Measurements from ENCODE around the gene GSTP1.
"Not testable (repeated sequence)": the region's sequence is repeated elsewhere in the genome, so short reads cannot be mapped to it uniquely, and the experiment has no call there.

The GSTP1 gene

DNA sequence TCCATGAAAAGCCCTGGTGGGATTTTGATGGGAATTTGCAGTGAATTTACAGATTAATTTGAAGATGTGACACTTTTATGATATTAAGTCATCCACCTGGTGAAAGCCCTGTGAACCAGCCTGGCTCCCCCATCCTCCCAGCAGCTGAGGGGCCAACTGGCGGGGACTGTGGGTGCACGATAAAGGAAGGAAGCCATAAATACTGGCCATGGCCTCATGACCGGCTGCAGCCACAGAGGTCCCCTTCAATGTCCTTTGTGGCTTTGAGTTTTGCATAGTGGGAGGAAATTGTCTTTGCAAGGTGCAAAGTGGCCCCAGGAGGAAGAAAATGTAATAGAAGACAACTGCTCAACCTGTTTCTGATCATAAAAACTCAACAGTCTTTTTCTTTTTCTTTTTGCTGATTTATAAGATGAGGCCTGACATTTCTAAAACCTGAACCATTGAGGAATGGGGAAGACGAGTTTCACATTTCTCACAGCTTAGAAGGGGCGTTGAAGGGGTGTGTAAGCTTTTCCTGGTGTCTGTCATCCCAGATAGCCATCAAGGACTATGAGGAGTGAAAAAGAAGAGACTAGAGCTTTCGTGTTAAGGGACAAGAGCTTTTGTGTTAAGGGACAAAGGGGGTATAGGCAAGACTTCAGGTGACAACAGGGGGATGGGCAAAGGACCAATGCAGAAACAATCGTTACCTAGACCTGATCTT is 16.9 kb downstream of the GSTP1 start:
- DNase-seq, result no peak

DNA sequence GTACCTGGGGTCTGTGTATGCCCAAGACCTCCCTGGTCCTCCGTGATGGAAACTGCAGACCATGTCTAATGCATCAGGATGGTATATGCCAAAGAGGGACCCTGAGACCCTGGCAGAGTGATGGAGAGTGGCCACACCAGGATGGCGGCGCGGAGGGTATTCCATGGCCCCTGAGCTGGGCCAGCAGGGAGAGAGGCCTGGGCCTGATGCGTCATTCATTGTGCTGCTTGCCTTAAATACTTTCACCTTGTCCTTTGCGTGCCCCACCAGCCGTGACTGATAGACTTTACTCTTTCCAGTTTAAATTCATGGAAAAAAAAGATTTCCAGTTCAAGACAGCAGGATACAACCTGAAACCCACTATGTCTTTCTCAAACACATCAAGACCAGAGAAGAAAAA is 17.5 kb downstream of the GSTP1 start:
- DNase-seq, result no peak

DNA sequence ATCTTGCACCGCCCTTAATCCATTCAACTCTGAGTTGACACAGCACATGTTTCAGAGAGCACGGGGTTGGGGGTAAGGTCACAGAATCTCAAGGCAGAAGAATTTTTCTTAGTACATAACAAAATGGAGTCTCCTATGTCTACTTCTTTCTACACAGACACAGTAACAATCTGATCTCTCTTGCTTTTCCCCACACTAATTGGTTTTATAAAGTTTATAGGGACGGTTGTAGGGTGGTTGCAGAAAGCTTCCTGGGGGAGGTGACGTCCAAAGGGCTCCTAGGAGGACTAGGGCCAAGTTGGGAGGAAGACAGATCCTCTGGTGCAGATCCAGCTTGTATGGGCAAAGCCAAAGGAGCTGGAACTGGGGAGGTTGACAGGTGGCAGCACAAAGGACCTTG is 20.5 kb downstream of the GSTP1 start:
- DNase-seq, result not testable (repeated sequence)

DNA sequence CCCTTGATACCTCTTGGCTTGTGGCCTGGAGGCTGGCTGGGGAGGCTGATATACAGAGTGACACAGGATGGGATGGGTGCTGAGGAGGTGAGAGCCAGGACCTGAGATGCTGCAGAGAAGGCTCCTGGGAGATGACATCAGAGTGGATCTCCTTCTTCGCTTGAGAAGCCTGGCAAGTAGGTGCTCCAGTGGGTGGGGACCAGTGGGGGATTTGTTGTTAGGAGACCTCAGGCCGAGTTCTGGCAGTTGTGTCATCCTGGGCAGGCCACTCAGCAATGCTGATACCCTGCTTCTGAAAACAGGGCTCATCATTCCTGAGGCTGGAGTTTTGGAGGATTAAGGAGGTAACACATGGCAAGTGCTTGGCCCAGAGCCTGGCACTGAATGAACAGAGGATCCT is 21.2 kb downstream of the GSTP1 start:
- no peak for DNase-seq

DNA sequence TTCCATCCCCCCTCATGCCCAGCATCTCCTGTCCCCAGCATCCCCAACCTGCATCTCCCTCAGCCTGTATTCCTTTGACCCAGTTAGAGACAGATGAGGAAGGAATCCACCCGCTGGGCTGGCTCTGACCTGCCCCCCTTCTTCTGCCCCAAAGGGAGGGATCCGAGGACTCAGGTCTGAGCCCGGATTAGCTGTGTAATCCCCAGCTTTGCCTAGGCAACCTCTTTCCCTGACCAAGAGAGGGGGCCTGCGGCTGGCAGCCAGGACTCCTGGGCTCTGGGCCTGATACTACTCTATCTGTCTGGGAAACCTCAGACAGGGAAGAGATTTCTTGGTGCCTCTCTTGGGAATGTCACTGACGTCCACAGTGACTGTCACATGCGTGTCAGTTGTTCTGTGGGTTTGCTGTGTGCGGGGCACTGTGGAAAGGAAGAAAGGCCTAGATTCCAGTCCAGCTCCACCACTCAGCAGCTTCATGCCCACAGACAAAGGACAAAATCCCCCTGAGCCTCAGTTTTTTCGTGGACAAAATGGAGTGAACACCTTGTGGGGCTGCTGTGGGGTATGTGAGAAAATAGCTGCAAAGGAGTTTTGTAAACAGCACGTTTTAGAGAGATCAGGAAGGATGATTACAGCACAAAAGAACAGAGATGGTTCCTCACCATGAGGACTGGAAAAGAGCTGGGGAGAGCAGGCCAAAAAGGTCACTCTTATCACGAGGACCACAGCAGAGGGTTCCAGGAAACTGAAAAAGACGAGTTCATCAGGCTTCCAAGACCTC is 21.8 kb downstream of the GSTP1 start:
- DNase-seq, result no peak

DNA sequence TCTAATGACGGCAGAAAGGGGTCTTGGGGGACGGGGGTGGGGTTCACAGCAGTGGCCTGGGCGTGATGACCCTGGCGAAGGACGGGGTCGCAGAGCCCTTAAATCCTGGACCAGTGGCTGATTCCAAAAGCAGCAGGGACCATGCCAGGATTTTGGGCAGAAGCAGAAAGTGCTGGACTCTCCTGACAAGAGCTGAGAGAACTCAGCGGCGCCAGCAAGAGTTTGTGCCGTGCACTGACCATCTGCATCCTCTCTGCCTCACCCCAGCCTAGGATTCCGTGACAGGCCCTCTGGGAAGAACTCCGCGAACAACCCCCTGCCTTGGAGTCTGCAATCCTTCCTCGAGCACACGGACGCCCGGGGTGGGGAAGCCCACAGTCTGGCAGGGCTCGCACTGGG is 22.5 kb downstream of the GSTP1 start:
- DNase-seq, result no peak

DNA sequence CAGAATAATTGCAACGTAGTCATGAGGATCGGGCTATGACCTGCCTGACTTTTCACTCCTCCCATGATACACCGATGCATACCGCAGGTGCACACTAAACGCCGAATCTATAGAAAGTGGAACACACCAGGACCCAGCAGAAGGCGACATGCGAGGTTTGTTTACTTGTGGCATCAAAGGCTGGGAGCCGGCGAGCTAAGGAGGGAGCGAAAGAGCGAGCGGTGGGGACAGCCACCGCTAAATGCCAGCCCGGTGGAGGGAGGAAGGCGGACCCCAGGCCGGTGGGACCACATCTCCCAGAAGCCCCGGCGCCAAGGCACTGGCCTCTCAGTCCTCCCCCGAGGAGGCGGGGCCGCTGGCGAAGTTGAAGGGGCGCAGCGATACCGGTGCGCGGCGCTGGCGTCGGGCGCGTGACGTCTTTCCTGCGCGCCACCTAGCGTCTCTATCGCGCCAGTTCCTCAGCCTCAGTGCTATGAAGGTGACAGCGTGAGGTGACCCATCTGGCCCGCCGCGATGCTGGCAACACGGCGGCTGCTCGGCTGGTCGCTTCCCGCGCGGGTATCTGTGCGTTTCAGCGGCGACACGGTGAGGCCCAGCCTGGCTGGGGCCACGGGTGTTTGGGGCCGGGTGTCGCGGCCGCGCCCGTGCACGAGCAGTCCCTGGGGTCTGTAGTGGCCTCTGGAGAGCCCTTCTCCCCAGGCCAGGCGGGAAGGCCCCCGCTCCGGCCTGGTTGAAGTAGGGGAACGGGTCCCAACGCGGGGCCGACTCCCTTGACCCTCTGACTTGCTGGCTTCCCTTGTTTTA is 23.1 kb downstream of the GSTP1 start, which contains the start of gene NDUFV1:
TSS of gene NDUFV1 (plus strand) at position 445 of the 804 bp plus-strand sequence. CDS start at position 514, 69 bp downstream.
- peak; percentile 96 for DNase-seq

DNA sequence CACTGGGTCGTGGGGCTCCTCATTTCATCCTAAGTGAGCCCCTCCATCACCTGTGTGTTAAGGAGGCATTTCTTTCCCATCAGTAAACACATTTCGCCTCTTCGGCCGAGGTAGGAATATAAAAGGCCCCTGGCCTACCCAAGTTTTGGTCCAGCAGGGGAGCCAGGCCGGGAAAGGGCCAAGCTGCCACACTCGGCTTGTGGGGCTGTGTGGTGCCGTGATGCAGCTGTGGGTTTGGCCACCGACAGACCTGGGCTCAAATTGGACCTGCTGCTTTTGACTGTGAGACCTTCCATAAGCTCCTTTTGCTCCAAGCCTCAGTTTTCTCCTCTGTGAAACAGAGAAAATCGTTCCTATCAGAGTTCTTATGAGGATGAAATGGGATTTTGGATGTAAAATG is 23.9 kb downstream of the GSTP1 start:
- DNase-seq, result no peak

DNA sequence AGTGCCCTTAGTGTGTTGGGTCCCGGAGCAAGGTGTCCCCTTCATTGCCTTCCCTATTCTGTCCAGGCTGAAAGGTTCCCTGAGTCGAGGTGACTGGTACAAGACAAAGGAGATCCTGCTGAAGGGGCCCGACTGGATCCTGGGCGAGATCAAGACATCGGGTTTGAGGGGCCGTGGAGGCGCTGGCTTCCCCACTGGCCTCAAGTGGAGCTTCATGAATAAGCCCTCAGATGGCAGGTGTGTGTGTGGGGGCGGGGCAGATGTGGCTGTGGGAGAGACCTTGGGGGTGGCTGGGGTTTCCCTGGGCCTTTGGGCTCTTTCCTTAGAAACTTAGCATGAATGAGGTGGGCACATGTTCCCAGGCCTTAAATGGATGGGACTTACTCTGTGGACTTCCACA is 24.9 kb downstream of the GSTP1 start:
- no peak for DNase-seq

DNA sequence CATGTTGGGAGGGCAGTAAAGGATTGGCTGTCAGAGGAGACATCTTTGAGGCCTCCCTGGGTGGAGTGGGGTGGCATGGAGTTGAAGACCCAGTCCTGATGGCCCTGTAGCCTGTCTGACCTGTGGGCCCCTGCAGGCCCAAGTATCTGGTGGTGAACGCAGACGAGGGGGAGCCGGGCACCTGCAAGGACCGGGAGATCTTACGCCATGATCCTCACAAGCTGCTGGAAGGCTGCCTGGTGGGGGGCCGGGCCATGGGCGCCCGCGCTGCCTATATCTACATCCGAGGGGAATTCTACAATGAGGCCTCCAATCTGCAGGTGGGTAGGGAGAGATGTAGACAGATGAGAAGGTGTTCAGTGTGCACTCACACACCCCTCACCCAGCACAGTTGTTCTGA is 25.7 kb downstream of the GSTP1 start:
- DNase-seq, result no peak

DNA sequence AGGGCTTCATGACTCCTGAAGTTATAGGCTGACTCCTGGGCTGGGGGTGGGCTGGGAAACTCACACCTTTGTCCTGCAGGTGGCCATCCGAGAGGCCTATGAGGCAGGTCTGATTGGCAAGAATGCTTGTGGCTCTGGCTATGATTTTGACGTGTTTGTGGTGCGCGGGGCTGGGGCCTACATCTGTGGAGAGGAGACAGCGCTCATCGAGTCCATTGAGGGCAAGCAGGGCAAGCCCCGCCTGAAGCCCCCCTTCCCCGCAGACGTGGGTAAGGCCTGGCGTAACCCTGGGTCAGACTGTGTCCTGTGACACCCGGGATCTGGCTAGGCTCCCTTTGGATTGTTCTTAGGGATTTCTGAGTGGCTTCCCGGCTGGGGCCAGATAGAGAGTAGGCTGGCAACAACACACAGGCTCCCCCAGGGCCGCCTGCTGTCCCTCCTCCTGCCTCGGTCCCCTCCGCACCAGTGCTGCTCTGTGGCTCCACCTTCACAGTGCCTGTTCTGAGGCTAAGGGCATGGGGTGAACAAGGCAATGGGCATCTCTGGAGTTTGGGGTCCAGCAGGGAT is 26.8 kb downstream of the GSTP1 start:
- DNase-seq, result no peak

DNA sequence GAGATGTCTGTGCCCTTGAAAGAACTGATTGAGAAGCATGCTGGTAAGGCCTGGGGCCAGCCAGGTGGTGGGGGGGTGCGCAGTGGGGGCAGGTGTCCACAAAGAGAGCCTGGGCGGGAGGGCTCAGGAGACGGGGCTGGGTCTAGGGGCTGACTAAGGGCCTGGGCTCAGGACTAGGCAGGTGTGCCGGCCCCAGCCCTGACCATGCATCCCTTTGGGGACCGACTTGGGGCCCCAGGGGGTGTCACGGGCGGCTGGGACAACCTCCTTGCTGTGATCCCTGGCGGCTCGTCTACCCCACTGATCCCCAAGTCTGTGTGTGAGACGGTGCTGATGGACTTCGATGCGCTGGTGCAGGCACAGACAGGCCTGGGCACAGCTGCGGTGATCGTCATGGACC is 27.6 kb downstream of the GSTP1 start:
- no peak for DNase-seq

DNA sequence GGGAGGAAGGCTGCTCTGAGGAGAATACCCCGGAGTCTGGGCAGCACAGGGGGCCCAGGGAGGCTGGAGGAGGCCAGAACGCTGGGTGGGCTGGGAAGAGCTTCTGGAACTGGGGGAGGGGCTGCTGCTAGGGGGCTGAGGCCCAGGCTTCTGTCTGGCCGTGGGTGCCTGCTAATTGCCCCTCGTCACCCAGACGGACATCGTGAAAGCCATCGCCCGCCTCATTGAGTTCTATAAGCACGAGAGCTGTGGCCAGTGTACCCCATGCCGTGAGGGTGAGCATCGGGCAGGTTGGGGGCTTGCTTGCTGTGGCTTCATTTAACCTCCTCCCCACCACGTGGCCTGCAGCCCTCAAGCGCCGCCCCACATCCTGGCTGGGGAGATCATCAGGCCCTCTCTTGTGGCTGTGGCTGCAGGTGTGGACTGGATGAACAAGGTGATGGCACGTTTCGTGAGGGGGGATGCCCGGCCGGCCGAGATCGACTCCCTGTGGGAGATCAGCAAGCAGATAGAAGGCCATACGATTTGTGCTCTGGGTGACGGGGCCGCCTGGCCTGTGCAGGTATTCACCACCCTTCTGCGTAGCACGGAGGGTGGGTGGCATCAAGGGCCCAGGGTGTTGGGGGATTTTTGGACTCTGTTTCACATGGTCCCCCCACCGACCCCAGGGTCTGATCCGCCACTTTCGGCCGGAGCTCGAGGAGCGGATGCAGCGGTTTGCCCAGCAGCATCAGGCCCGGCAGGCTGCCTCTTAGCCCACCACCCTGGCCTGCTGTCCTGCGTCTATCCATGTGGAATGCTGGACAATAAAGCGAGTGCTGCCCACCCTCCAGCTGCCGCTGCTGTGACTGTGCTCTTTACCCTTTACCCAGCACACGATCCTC is 28.3 kb downstream of the GSTP1 start:
- no peak for DNase-seq

DNA sequence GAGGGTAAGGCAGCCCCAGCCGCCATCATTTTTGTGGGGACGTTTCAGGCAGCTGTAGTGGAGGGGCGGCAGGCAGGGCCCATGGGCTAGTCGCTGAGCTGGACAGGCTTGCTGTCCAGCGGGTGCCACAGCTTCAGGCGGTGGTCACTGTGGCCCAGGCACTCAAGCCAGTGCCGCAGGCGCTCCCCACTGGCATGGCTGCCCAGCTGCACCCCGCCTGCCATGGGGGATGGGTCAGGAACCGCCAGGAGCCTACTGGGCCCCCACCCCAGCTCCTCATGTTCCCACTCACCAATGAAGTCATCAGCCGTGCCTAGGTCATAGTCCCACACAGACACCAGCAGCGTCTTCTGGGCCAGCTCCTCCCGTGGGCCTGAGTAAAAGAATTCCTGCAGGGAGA is 29.1 kb downstream of the GSTP1 start:
- DNase-seq, result no peak

DNA sequence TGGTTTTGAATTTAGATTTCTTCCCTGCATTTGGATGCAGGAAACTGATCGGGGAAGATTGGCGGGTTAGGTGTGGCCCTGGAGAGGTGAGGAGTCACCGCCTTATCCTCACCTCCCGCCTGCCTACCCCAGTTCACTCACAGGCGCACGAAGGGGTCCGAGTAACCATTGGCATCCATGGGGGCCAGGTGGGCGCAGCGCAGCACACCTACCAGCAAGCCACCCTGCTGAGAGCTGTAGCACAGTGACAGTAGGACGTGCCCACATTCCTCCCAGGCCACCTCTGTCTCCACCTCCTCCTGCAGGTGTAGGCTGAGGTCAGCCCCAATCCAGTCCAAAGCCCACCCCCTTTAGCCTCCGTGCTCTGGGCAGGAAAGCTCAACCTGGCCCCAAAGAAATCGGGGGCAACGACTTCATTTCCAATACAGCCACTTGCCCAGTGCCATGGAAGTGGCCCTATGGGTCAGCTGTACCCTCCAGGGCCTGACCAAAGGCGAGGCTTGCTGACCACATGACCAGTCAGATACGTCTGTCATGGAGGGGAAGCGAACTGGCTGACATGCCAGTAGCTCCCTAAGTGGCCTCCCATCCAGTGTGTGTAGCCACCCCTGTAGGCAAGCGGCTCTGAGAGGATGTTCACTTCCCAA is 29.8 kb downstream of the GSTP1 start:
- no peak for DNase-seq

DNA sequence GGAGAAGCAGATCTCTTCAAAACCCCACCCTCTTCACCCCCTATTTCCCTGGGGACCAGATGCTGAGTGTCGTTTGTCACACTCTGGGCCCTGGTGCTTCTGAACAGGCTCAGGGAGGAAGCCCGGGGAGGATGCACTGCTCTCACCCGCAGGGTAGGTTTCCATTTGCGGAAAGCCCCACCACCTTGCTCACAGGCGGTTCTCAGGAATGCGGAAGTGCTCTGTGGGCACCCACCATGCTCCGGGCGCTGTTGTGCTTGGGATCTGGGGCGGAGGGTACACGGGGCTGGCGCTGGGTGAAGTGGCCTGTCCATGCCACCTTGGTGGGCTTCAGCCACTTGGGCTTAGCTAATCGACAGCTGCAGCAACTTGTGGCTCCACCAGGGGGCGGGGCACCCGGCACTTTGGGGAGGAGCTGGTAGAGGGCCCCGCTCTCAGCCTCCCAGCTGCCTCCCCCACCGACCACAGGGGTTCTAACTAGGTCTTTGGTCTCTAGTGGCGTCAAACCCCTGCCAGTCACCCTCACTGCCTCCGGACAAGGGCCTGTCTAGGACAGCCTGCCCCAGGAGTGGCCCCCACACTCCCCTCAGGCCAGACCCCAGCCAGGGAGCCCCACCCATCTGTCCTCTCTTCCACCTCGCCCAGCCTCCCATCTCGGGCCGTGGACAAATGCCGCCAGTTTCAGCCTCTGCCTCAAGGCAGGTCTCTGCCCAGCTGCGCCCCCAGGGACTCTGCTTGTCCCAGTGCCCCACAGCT is 30.5 kb downstream of the GSTP1 start:
- DNase-seq, result peak; percentile 31

DNA sequence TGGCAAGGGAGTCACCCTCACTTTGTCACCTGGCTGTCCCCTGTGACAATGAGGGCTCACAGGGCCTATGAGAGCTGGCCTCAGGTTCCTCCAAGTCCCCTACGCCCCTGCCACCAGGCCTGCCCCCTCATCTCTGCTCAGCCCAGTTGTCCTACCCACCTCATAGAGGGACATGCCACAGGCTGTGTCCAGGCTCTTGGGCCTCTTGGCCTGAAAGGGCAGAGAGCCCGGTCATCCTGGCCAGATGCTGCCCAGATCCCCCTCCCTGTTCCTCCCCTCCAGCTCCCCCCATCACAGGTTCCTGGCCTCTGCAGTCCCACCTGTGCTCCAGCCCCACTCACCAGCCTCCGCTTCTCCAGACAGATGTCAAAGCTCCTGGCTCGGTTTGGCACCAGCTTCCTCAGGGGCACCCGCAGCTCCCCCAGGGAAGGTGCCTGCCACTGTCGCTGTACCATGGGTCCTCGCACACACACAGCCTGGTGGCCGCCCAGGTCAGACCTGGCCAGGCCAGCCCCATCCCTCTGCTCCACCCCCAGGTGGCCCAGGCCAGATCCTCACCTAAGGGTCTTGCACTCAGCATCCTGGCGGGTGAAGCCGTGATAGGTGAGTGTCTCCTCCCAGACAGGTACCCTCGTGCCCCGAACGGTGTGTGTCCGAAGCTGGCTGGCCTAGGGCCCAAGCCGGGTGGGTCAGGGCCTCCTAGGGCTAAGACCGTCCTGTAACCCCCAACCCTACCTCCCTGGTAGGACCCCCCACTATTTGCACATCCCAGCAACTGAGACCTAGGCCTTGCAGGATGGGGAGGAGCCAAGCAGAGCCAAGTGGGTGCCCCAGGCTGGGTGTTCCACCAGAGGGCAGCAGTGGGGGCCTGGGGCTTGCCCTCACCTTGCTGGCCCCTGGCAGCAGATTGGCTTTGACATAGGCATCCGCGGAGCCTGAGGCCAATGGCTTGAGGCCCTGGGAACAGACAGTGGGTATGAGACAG is 31.4 kb downstream of the GSTP1 start:
- peak; percentile 18 for DNase-seq

DNA sequence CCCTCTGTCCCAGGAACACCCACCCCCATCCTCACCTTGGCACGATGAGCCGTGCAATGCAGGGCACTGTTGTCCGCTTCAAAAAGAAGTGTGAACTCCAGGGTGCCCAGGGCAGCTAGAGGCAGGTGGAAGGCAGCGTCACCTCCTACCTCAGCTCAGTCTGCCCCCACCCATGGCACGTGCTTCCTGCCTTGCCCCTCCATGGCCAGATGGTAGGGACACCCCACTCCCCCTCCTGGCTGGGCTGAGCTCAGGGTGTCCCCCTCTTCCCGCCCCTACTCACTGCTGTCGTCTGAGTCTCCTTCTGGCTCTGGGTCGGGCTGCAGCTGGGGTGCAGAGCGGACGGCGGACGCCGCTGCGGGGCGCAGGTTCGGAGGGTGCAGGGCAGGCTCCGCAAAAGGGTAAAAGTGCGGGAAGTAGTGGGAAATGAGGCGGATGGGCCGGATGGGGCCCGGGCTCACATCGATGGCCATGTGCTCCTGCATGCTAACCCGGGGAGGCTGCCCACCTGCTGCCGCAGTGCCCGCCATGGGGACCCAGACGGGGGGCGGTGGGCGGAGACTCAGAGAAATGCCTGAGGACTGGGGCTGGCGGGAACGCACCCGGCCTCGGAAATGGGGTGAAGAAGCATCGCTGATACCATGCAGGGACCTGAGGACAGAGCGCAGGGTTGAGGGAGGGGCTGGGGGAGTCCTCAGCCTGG is 32.3 kb downstream of the GSTP1 start:
- DNase-seq, result no peak

Data from NCI-H1105 (cell line).